Glutamatergic neuron (in vitro differentiated cells): ENCODE measurements around the gene KLHL36. TPM values are rescaled to one million over a fixed set of nuclear protein-coding genes. Genes with fewer than 3 reads are reported as not detected.

Experiments used
- DNase-seq: peaks from one replicate; pipeline ENCODE4 v3.0.0; 2022
- H3K27ac Mint-ChIP-seq: one replicate; pipeline ENCODE4 v1.8.0; 2020; ENCODE audit warnings: mild to moderate bottlenecking, mixed read lengths, inconsistent platforms; ENCODE audit not compliant: unreplicated experiment
- H3K27me3 Mint-ChIP-seq: one replicate; pipeline ENCODE4 v1.8.0; 2020; ENCODE audit warnings: mild to moderate bottlenecking, moderate library complexity, mixed read lengths, inconsistent platforms; ENCODE audit not compliant: unreplicated experiment
- H3K36me3 Mint-ChIP-seq: one replicate; pipeline ENCODE4 v1.8.0; 2020; ENCODE audit warnings: mild to moderate bottlenecking, mixed read lengths, inconsistent platforms; ENCODE audit not compliant: unreplicated experiment
- H3K4me1 Mint-ChIP-seq: one replicate; pipeline ENCODE4 v1.8.0; 2020; ENCODE audit warnings: mild to moderate bottlenecking, low read depth, mixed read lengths, inconsistent platforms; ENCODE audit not compliant: unreplicated experiment
- H3K4me3 Mint-ChIP-seq: one replicate; pipeline ENCODE4 v1.8.0; 2020; ENCODE audit warnings: mild to moderate bottlenecking, mixed read lengths, inconsistent platforms; ENCODE audit not compliant: unreplicated experiment
- H3K9me3 Mint-ChIP-seq: one replicate; pipeline ENCODE4 v1.8.0; 2020; ENCODE audit warnings: mild to moderate bottlenecking, moderate library complexity, mixed read lengths, inconsistent platforms; ENCODE audit not compliant: unreplicated experiment
- total RNA-seq: library from RNA; stranded (reverse); fragmentation: NEBNext Ultra II Directional; extraction: Animal tissue kit (Norgen Biotek cat#: 25700); gene quantifications from one replicate; pipeline ENCODE4 v1.2.1, GENCODE V29; 2021; ENCODE audit not compliant: unreplicated experiment
- TF ChIP-seq, protein P1 (sequence below): fragments of 200-600 bp; sonication (generic); IDR thresholded peaks from one replicate; pipeline ENCODE4 v1.5.0; 2021; ENCODE audit not compliant: partially characterized antibody, unreplicated experiment

The KLHL36 gene
- total RNA-seq, 1 donor from 2014 or later, result 38.2 TPM

GRCh38 chr16:84675884-84676283 is 27.6 kb downstream of the KLHL36 start:
- no peak for DNase-seq
- H3K4me3 Mint-ChIP-seq, result no peak overlapping the region
- TF ChIP-seq, protein P1, sequence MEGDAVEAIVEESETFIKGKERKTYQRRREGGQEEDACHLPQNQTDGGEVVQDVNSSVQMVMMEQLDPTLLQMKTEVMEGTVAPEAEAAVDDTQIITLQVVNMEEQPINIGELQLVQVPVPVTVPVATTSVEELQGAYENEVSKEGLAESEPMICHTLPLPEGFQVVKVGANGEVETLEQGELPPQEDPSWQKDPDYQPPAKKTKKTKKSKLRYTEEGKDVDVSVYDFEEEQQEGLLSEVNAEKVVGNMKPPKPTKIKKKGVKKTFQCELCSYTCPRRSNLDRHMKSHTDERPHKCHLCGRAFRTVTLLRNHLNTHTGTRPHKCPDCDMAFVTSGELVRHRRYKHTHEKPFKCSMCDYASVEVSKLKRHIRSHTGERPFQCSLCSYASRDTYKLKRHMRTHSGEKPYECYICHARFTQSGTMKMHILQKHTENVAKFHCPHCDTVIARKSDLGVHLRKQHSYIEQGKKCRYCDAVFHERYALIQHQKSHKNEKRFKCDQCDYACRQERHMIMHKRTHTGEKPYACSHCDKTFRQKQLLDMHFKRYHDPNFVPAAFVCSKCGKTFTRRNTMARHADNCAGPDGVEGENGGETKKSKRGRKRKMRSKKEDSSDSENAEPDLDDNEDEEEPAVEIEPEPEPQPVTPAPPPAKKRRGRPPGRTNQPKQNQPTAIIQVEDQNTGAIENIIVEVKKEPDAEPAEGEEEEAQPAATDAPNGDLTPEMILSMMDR, result no peak
- peaks cover 7% of the 10 kb centered on the region for H3K4me1 Mint-ChIP-seq
- H3K9me3 Mint-ChIP-seq, result peaks cover 7% of the 10 kb centered on the region
- no peak overlapping the region for H3K27ac Mint-ChIP-seq
- no peaks in the 10 kb centered on the region for H3K36me3 Mint-ChIP-seq
- peaks cover 4% of the 10 kb centered on the region for H3K27me3 Mint-ChIP-seq

- TF ChIP-seq, protein P1, result no peak
- no peaks in the 10 kb centered on the region for H3K36me3 Mint-ChIP-seq
- H3K4me3 Mint-ChIP-seq, result no peak overlapping the region
- H3K27me3 Mint-ChIP-seq, result peaks cover 2% of the 10 kb centered on the region
- peak; percentile 35 for DNase-seq
- no peak overlapping the region for H3K27ac Mint-ChIP-seq
- H3K4me1 Mint-ChIP-seq, result peaks cover 7% of the 10 kb centered on the region
- H3K9me3 Mint-ChIP-seq, result peaks cover 8% of the 10 kb centered on the region
Observed at GRCh38 chr16:84677017-84677803, 28.9 kb downstream of the KLHL36 start.

- DNase-seq, result no peak
- peaks cover 8% of the 10 kb centered on the region for H3K9me3 Mint-ChIP-seq
- H3K27ac Mint-ChIP-seq, result no peak overlapping the region
- no peak overlapping the region for H3K4me3 Mint-ChIP-seq
- TF ChIP-seq, protein P1, result no peak
- H3K27me3 Mint-ChIP-seq, result peaks cover 2% of the 10 kb centered on the region
- H3K36me3 Mint-ChIP-seq, result no peaks in the 10 kb centered on the region
- peaks cover 7% of the 10 kb centered on the region for H3K4me1 Mint-ChIP-seq
Observed at GRCh38 chr16:84677849-84678248, 29.5 kb downstream of the KLHL36 start.

DNA sequence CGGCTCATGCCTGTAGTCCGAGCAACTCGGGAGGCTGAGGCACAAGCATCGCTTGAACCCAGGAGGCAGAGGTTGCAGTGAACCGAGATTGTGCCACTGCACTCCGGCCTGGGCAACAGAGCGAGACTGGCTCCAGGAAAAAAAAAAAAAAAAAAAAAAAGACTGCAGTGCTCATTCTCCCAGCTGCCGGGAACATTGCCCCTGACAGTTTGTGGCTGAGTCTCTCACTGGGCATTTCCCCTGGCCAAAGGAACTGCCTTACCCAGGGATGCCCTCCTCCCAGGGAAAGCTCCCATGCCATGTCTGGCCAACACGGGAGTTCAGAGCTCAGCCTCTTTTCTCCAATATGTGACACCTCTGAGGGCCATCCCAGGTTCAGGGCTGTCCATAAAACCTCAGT is 30.2 kb downstream of the KLHL36 start:
- H3K36me3 Mint-ChIP-seq, result no peaks in the 10 kb centered on the region
- peaks cover 13% of the 10 kb centered on the region for H3K4me1 Mint-ChIP-seq
- H3K4me3 Mint-ChIP-seq, result no peak overlapping the region
- TF ChIP-seq, protein P1, result no peak
- H3K27me3 Mint-ChIP-seq, result peaks cover 2% of the 10 kb centered on the region
- DNase-seq, result no peak
- H3K27ac Mint-ChIP-seq, result no peak overlapping the region
- H3K9me3 Mint-ChIP-seq, result peaks cover 7% of the 10 kb centered on the region

- Mint-ChIP-seq H3K36me3 (no peaks in the 10 kb centered on the region), H3K9me3 (peaks cover 7% of the 10 kb centered on the region), H3K27ac (no peak overlapping the region), H3K27me3 (peaks cover 2% of the 10 kb centered on the region), H3K4me3 (no peak overlapping the region), H3K4me1 (peaks cover 14% of the 10 kb centered on the region)
- TF ChIP-seq, protein P1, result no peak
- no peak for DNase-seq
Observed at GRCh38 chr16:84680165-84680842, 32.0 kb downstream of the KLHL36 start.
